ENCODE data around the gene BRD7.

DNA sequence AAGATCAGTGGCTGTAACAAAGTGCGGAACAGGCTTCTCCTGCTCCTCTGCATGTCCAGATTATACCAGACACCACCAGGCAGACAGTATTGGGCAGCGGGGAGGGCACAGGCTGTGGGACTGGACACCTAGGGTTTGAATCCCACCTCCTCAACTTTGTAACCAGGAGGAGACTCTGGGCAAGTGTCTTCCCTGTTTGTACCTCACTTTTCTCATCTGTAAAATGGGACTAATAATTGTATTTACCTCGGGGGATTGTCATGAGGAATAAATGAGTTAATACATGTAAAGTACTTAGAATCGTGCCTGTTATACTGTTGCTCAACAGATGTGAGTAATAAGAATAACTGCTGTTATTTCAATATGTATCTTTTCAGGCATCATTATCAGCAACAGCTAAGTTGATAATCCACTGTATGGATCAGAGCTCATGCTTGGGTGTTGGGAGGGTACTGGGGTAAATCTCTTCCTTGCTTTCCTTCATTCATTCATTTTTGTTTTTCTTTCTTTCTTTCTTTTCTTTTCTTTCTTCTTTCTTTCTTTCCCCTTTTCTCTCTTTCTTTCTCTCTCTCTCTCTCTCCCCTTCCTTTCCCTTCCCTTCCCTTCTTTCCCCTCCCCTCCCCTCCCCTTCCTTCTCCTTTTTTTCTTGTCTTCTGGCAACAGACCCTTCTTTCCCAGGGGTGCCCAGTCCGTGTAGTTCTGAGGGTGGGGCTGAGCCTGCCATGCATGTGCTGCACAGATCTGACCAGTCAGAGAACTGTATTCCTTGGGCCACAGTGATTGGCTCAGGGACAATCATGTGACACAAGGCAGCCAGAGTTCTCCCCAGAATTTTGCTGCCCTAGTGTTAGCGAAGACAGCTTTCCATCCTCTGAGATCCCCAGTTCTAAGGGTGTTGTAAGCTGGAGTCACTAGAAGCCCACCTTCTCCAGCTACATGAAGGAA is 25.3 kb upstream of the BRD7 start:
- TF ChIP-seq, protein P1, sequence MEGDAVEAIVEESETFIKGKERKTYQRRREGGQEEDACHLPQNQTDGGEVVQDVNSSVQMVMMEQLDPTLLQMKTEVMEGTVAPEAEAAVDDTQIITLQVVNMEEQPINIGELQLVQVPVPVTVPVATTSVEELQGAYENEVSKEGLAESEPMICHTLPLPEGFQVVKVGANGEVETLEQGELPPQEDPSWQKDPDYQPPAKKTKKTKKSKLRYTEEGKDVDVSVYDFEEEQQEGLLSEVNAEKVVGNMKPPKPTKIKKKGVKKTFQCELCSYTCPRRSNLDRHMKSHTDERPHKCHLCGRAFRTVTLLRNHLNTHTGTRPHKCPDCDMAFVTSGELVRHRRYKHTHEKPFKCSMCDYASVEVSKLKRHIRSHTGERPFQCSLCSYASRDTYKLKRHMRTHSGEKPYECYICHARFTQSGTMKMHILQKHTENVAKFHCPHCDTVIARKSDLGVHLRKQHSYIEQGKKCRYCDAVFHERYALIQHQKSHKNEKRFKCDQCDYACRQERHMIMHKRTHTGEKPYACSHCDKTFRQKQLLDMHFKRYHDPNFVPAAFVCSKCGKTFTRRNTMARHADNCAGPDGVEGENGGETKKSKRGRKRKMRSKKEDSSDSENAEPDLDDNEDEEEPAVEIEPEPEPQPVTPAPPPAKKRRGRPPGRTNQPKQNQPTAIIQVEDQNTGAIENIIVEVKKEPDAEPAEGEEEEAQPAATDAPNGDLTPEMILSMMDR (conservative IDR thresholded peaks at IDR 0.05), result no peak
- no peak for TF ChIP-seq EZH2 (IDR thresholded peaks at IDR 0.05; ENCODE audit: low read depth)

Data from PC-9 (cell line).